GM19035 (cell line): ENCODE data around the gene C2CD4D.

Source experiments
- ATAC-seq: cut with Tn5 transposase; IDR thresholded peaks from one replicate; pipeline ENCODE4 v1.9.1; 2021; ENCODE audit not compliant: unreplicated experiment

C2CD4D gene

GRCh38 chr1:151835596-151835995, 4.0 kb downstream of the C2CD4D start:
- no peak for ATAC-seq

GRCh38 chr1:151834239-151834638, 5.4 kb downstream of the C2CD4D start:
- ATAC-seq: no peak

- ATAC-seq: no peak
Measured at GRCh38 chr1:151833172-151833900, 6.3 kb downstream of the C2CD4D start.

- ATAC-seq: no peak
Measured at GRCh38 chr1:151832318-151832980, 7.2 kb downstream of the C2CD4D start.

GRCh38 chr1:151831605-151832004, 8.0 kb downstream of the C2CD4D start, which contains the start of gene RORC:
Gene RORC (minus strand): TSS chr1:151831802. CDS start chr1:151831764, 38 bp downstream.
- ATAC-seq: no peak

- no peak for ATAC-seq
Measured at GRCh38 chr1:151831256-151831591, 8.4 kb downstream of the C2CD4D start.

- ATAC-seq: no peak
Measured at GRCh38 chr1:151830055-151830454, 9.6 kb downstream of the C2CD4D start.

GRCh38 chr1:151829352-151830046, 10.1 kb downstream of the C2CD4D start:
- ATAC-seq: no peak

- no peak for ATAC-seq
Measured at GRCh38 chr1:151828921-151829320, 10.7 kb downstream of the C2CD4D start.

- no peak for ATAC-seq
Measured at GRCh38 chr1:151827853-151828252, 11.8 kb downstream of the C2CD4D start.

- no peak for ATAC-seq
Measured at GRCh38 chr1:151825751-151826660, 13.6 kb downstream of the C2CD4D start.

GRCh38 chr1:151825204-151825603, 14.4 kb downstream of the C2CD4D start:
- ATAC-seq: no peak

GRCh38 chr1:151823175-151823574, 16.4 kb downstream of the C2CD4D start:
- no peak for ATAC-seq

- no peak for ATAC-seq
Measured at GRCh38 chr1:151822404-151822803, 17.2 kb downstream of the C2CD4D start.

- ATAC-seq: no peak
Measured at GRCh38 chr1:151820940-151821339, 18.7 kb downstream of the C2CD4D start.

- ATAC-seq: no peak
Measured at GRCh38 chr1:151819976-151820623, 19.5 kb downstream of the C2CD4D start.

GRCh38 chr1:151819227-151819835, 20.3 kb downstream of the C2CD4D start:
- no peak for ATAC-seq

- ATAC-seq: no peak
Measured at GRCh38 chr1:151817353-151817730, 22.3 kb downstream of the C2CD4D start.

GRCh38 chr1:151816548-151817352, 22.9 kb downstream of the C2CD4D start:
- ATAC-seq: no peak
